Epidermal melanocyte (primary cell): ENCODE data around the gene LIMS1.
"Not testable (repeated sequence)": the region's sequence is repeated elsewhere in the genome, so short reads cannot be mapped to it uniquely, and the experiment has no call there.

Source experiments
- DNase-seq: peaks from one replicate; pipeline ENCODE4 v3.0.0; 2011; ENCODE audit warnings: low spot score; ENCODE audit not compliant: insufficient read length

Gene LIMS1

DNA sequence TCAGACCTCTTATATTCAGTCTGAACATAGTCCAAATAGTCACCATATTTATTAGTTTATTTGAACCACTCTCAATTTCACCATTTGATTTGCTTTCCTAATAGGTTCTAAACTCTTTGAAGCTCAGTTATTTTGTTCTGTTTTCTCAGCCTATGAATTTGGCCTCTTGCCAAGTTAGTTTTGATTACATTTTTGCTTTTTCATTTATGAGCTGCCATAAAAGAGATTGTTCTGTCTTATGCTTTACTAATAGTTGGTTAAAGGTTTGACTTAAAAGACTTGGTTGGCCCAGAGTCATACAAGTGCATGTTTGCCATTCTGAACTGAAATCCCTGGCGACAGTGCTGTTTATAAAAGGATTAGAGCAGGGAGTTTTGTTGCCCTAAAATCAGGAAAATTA lies 99.1 kb downstream of the LIMS1 start:
- DNase-seq = no peak

DNA sequence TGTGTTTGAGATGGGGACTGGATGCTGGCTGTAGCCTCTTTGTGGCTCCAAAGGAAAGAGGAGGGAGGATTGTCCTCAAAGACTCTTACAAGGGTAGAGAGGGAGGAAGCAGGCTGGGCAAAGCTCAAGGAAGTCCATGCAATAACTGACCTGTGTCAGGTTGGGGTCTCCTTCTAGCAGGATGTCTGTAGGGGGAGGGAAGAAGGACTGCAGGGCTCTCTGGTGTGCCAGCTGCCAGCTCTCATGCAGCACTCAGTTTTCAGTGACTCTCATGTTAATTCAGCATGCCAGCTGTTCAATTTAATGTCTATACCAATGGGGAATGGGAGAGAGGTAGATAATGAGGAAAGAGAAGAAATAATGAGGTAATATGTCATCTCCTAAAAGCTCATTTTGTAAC lies 99.7 kb downstream of the LIMS1 start:
- no peak for DNase-seq

DNA sequence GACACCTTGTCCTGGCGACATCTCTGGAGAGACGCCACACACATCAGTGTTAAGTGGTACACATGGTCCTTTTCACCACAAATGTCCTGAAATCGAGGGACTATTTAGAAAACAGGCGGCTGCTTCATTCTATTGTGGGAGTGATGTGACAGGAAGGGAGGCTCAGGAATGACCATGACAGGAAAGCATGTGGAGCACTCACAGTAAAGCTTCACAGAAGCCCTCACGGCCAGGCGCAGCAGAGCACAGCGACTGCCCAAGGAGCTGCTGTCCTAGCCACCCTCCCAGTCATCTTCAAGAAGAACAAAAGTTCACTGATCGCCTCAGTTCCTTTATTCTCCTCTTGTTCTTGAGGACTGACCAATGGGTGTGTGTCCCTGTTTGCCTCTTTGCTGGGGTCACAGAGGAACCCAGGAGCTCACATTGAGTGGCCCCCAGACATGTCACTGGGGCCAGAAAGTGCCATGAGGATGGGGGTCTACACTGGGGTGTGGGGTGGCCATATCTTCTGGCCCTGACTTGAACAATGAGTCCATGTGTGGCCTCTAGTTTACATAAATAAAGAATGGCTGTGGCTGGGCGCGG lies 100.4 kb downstream of the LIMS1 start:
- DNase-seq = no peak

DNA sequence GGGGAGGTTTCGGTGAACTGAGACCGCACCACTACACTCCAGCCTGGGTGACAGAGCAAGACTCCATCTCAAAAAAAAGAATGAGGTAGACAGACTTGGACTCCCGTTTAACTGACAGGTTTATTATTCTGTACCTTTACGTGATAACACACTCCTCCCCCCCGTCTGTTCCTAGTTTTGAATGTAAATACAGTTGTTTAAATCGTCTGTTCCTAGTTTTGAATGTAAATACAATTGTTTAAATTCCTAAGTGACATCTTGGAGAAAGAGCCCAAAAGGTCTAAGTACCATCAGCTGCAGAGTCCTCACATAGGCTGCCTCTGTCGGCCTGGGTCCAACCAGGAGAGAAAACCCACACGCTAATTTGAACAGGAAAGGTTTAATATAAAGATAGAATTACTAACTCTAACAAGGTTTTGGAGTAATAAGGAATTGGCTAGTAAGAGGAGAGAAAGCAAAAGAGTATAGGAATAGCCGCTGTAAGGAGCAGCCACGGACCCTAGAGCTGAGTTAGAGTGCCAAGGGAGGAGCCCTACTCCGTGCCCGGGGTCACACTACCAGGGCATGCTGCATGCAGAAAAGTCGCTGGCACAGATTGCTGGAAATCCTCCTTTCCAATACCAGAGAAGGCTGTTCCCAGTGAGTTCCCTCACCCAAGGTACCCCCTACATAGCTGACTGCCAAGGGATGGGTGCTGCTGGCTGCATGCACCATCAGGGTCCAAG lies 101.5 kb downstream of the LIMS1 start:
- no peak for DNase-seq

DNA sequence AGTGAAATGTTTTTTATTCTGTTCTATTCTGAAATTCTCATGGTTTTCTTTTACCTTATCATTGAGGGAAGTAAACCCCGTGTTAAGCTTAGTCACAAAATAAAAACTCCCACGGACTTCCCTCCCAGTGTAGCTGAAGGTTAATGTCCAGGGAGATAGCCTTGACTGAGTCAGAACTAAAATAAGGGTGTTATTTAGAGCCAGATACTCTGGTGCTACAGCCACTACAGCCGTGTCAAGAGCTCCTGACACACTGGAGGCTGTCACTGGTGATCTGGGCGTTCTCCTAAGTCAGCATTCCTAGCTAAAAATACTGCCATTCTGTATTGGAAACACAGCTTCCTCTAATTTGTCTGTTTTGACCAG lies 103.0 kb downstream of the LIMS1 start:
- DNase-seq = no peak

DNA sequence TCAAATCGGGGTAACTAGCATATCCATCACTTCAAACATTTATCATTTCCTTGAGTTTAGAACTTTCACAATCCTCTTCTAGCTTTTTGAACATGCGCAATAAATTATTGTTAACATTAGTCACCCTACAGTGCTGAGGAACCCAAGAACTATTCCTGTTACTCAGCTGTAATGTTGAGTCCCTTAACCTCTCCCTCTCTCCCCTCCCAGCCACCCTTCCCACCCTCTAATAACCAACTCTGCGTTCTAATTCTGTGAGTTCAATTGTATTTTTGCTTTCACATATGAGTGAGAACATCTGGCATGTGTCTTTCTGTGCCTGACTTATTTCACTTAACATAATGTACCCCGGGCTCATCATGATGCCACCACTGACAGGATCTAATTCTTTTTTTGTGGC lies 106.5 kb downstream of the LIMS1 start:
- DNase-seq = no peak

DNA sequence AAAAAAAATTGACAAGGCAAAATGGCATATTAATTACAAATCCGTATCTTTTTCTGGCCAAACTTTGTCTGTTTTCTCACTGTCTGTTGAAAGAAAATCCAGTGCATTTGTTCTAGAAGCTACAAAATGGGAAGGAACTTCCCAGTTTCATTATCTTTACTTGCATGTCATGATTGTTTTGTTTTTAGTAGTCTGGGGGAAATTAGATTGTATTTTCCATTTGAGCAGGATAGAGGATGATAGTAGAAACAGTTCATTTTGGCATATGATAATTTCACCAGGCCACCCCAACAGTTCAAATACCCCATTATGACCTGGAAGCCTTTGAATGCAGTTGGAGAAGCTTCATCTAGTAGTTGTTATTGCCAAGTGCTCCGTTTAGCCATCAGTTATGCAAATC lies 107.5 kb downstream of the LIMS1 start:
- DNase-seq = no peak

DNA sequence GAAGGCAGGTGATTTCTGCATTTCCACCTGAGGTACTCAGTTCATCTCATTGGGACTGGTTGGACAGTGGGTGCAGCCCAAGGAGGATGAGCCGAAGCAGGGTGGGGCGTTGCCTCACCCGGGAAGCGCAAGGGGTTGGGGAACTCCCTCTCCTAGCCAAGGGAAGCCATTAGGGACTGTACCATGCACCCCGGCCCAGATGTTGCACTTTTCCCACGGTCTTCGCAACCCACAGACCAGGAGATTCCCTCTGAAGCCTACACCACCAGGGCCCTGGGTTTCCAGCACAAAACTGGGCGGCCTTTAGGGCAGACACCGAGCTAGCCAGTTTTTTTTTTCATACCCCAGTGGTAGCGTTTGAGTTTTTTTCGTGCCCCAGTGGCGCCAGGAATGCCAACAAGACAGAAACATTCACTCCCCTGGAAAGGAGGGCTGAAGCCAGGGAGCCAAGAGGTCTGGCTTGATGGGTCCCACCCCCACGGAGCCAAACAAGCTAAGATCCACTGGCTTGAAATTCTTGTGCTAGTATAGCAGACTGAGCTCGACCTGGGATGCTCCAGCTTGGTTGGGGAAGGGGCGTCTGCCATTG lies 109.1 kb downstream of the LIMS1 start:
- no peak for DNase-seq

DNA sequence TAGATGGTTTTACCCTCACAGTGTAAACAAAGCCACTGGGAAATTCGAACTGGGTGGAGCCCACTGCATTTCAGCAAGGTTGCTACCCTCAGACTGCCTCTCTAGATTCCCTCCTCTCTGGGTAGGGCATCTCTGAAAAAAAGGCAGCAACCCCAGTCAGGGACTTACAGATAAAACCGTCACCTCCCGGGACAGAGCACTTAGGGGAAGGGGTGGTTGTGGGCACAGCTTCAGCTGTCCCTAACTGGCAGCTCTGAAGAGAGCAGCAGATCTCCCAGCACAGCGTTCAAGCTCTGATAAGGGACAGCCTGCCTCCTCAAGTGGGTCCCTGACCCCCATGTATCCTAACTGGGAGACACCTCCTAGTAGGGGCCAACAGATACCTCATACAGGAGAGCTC lies 109.6 kb downstream of the LIMS1 start:
- not testable (repeated sequence) for DNase-seq

DNA sequence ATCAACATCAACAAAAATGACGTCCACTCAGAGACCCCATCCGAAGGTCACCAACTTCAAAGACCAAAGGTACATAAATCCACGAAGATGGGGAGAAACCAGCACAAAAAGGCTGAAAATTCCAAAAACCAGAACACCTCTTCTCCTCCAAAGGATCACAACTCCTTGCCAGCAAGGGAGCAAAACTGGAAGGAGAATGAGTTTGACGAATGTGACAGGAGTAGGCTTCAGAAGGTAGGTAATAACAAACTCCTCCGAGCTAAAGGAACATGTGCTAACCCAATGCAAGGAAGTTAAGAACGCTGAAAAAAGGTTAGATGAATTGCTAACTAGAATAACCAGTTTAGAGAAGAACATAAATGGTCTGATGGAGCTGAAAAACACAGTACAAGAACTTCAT lies 110.2 kb downstream of the LIMS1 start:
- DNase-seq = not testable (repeated sequence)

DNA sequence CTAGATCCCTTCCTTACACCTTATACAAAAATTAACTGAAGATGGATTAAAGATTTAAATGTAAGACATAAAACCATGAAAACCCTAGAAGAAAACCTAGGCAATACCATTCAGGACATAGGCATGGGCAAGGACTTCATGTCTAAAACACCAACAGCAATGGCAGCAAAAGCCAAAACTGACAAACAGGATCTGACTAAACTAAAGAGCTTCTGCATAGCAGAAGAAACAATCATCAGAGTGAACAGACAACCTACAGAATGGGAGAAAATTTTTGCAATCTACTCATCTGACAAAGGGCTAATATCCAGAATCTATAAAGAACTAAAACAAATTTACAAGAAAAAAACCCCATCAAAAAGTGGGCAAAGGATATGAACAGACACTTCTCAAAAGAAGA lies 114.5 kb downstream of the LIMS1 start:
- DNase-seq = not testable (repeated sequence)

DNA sequence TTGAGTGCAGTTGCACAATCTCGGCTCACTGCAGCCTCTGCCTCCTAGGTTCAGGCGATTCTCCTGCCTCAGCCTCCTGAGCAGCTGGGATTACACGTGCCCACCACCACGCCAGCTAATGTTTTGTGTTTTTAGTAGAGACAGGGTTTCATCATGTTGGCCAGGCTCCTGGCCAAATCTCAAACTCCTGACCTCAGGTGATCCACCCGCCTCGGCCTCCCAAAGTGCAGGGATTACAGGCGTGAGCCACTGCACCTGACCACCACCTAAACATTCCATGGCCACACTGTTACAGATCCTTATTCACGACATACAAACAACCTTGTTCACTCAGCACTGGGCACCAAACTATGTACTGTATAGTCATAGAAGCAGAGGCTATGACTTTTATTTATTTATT lies 116.2 kb downstream of the LIMS1 start:
- DNase-seq = not testable (repeated sequence)

DNA sequence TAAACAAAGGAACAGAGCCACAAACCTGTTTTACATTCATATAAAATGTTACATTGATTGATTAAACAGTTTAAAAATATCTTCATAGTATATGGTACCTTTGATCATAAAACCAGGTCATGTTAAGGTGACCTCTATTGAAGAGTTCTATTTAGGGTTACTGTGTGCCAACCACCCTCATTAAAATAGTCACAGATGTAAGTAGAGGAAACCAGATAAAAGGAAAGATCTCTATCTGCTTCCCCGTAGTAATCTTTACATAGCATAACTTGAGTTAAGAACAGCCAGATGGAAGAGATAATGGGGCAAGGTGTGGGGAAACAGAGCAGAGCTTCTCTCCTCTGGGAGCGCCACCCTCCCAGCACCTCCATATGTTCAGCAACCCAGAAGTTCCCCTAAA lies 117.2 kb downstream of the LIMS1 start:
- DNase-seq = not testable (repeated sequence)

DNA sequence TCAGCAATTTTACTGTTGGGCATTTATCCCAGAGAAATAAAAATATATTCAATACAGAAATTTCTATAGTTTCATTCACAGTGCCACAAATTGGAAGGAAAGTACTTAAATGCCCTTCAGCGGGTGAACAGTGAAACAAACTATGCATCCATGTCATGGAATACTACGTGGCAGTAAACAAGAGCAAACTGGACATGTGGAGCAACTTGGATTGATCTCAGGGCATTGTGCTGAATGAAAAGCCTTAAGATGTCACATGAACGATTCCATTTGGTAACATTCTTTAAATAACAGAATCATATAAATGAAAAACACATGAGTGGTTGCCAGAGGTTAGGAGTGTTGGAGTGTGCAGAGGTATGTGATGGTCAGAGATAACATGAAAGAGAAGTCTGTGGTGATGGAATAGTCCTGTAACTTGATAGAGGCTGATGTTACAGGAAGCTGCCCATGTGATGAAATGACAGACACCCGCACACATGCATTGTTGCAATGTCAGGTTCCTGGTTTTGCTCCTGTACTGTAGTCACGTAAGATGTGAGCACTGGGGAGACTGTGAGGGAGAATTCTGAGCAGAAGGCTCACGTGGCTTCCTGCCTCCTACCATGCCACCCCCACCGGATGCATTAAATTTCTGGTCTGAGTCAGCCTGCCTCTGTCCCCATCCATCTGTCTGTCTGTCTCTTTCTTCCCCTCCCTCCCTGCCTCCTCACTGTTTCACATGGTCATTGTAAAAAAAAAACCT lies 118.1 kb downstream of the LIMS1 start:
- not testable (repeated sequence) for DNase-seq

DNA sequence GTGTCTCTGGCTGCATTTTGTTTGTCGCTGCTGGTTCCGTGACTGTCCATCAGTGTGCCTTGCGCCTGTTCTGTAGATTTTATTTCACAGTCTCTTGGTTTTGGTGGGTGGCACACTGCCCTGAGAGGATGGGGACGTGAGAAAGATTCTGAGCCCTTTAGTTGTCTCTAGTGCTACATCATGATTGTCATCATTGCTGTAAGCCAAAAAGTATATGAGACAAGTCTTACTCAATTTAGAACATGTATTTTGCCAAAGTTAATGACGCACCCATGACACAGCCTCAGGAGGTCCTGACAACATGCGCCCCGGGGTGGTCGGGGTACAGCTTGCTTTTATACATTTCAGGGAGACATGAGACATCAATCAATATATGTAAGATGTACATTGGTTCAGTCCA lies 119.2 kb downstream of the LIMS1 start:
- not testable (repeated sequence) for DNase-seq

DNA sequence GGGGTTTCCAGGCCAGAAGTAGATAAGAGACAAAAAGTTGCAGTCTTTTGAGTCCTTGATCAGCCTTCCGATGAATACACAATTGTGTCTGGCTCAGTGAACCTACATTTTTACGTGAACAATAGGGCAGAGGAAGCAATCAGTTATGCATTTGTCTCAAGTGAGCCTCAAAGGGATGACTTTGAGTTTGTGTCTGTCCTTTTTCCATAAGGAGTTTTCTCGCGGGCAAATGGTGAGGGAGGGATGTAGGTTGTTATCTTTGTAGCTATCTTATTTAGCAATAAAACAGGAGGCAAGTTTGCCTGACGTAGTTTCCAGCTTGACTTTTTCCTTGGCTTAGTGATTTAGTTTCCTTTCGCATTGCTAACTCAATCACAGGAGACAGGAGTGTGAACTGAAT lies 119.6 kb downstream of the LIMS1 start:
- not testable (repeated sequence) for DNase-seq

DNA sequence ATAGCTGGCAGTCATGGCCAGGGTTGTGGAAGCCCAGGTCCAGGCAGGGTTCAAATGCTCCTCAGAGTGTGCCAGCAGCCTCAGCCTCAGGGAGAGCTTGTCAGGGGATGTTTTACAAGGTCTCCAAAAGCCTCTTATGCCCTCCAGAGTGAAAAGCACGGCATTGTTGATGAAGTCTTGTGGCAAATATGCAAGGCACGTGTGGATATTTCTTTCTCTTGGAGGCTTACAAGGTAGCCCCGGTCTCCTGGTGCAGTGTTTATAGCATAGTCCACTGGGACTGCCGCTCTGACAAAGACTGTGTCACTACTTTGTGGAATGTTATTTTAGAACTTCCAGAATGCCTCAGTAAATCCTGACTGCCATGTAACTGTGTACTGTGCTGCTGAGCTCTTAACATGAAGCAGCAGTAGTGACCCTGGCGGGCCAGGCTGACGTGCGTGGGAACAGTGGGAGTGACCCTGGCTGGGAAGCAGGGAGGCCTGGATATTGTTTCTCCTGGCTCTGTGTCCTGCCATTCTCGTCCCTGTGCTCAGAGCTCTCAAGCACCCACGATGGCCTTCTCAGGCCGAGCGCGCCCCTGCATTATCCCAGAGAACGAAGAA lies 120.4 kb downstream of the LIMS1 start:
- DNase-seq = not testable (repeated sequence)

DNA sequence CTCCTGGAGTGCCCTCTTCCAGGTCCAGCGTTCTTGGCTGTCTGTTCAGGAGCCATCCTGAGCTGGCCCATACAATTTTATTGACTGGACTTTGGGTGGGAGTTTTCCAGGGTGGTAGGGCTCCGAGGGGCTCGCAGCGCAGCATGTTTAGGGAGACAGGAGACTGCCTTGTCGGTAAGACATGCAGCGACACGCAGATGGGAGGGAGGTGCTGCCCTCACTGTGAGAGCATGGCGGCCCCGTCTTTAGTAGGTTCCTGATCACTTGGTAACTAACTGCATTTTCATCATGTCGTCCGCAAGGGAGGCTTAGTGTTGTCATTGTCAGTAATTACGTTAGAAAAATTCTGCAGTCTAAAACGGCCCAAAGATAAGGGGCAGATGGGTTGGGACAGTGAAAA lies 121.0 kb downstream of the LIMS1 start:
- DNase-seq = not testable (repeated sequence)

DNA sequence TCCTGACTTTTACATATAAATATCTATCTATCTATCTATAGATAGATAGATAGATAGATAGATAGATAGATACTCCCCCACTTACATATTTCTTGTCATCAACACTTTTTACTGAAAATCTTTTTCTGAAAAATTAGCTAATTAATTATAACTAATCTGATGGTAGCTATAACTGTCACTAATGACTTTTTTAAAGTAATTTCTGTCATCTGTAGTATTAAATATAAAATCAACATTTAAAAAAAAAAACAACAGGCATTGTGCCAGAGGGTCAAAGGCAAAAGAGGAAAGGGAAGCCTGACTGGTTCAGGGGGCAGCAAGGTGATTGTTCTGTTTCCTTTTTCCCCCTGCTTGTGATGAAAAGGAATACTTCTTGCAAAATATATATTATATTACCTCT lies 122.0 kb downstream of the LIMS1 start:
- DNase-seq = not testable (repeated sequence)

DNA sequence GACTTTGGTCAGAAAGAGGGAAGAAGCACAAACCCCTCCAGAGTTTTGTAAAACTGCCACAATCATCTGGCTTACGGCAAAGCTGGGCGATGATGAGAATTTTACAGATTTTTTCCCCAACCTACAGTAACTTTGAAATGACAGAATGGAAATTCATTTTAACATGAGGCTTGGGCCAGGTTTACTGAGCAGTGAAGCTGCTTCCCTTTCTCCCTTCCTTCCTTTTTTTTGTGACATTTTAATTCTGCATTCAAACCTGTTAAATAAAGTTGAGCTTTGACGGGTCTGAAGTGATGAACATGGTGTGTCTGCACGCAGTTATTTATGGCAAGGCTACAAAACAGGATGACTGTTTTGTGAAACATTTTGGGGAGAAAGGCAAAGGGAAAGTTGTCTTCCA lies 123.2 kb downstream of the LIMS1 start:
- DNase-seq = not testable (repeated sequence)

DNA sequence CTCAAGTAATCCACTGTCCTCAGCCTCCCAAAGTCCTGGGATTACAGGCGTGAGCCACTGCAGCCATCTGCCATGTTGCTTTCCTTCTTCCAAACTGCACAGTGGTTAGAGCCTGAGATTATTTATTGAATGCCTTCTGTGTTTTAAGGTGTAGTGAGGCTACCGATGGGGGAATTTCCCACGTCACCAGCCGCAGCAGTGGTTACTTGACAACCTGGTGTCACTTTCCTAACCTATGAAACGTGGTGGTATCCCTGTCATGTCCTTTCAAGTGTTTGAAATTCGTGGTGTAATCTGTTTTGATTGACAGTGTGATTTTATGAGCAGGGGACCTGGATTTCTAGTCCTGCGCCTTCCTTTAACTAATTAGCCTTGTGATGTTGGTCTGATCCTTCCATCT lies 124.3 kb downstream of the LIMS1 start:
- not testable (repeated sequence) for DNase-seq

DNA sequence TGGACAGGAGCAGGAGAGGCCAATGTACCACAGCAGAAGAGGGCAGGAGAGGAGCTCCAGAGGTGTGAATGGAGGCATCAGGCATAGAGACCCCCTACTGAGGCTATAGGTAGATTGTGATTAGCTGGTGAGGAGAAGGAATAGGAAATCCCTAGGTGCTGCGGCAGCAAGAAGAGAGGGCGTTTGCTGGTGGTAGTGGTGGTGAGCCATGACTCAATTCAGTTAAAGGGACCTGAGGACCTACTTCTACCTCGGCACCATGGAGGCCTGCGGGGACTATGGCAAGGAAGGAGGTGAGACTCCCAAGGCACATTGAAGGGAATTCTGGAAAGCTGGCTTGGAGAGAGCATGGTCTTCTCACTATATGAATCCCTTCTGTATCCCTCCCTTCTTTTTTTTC lies 127.2 kb downstream of the LIMS1 start:
- not testable (repeated sequence) for DNase-seq
